MCF 10A (cell line): ENCODE measurements around the gene CERS6. TPM values are rescaled to one million over a fixed set of nuclear protein-coding genes. Genes with fewer than 3 reads are reported as not detected.
A peak's percentile ranks its signal among the peaks of the same experiment; 100 is the strongest.

ENCODE experiments used
- BruUV-seq: library from RNA; stranded (reverse); fragments of 400-500 nt; replicated peaks from 2 replicates; lab custom pipeline; 2021; lab: Mats Ljungman, UMichigan
- CTCF ChIA-PET: fragments of 300-600 bp; sonication (Branson Sonifier 250); formaldehyde crosslinking; extraction: SDS; loops from one replicate; lab custom pipeline; 2021; ENCODE audit warnings: antibody characterized with exemption, inconsistent platforms; lab: Yijun Ruan, JAX
- POLR2A ChIA-PET: fragments of 300-600, 350-650 bp; sonication (Branson Sonifier 250); formaldehyde crosslinking; extraction: SDS; loops from one replicate; lab custom pipeline; 2020; ENCODE audit warnings: antibody characterized with exemption, inconsistent platforms; lab: Yijun Ruan, JAX
- DNase-seq: peaks from one replicate; pipeline ENCODE4 v3.0.0-alpha.2; 2018; ENCODE audit not compliant: unreplicated experiment
- H3K27ac Mint-ChIP-seq: one replicate; pipeline ENCODE4 v1.8.0; 2022; ENCODE audit warnings: mild to moderate bottlenecking, low read depth, mixed read lengths; ENCODE audit not compliant: unreplicated experiment
- H3K27me3 Mint-ChIP-seq: one replicate; pipeline ENCODE4 v1.8.0; 2022; ENCODE audit warnings: mixed read lengths; ENCODE audit not compliant: insufficient read depth, unreplicated experiment
- H3K36me3 Mint-ChIP-seq: one replicate; pipeline ENCODE4 v1.8.0; 2022; ENCODE audit warnings: mild to moderate bottlenecking, moderate library complexity, mixed read lengths; ENCODE audit not compliant: insufficient read depth, unreplicated experiment
- H3K4me1 Mint-ChIP-seq: one replicate; pipeline ENCODE4 v1.8.0; 2022; ENCODE audit warnings: mixed read lengths; ENCODE audit not compliant: insufficient read depth, unreplicated experiment
- H3K4me3 Mint-ChIP-seq: one replicate; pipeline ENCODE4 v1.8.0; 2022; ENCODE audit warnings: mild to moderate bottlenecking, moderate library complexity, mixed read lengths; ENCODE audit not compliant: unreplicated experiment
- H3K9me3 Mint-ChIP-seq: one replicate; pipeline ENCODE4 v1.8.0; 2022; ENCODE audit warnings: mixed read lengths; ENCODE audit not compliant: unreplicated experiment
- intact Hi-C: fragments of 100-400 bp; cut with micrococcal nuclease; formaldehyde crosslinking; loops from 2 replicates; pipeline ENCODE4 v1.14.1; 2022
- total RNA-seq: library from RNA; stranded (reverse); gene quantifications from 2 replicates; pipeline ENCODE4 v1.2.3, GENCODE V29; 2022
- TF ChIP-seq, protein P1 (sequence below): fragments of 200-600 bp; IDR thresholded peaks from one replicate; pipeline ENCODE4 v1.8.0; 2022; ENCODE audit warnings: antibody characterized with exemption, mild to moderate bottlenecking; ENCODE audit not compliant: unreplicated experiment

Gene CERS6
- total RNA-seq, 1 experiment from 2014 or later, result 27.4 TPM

DNA sequence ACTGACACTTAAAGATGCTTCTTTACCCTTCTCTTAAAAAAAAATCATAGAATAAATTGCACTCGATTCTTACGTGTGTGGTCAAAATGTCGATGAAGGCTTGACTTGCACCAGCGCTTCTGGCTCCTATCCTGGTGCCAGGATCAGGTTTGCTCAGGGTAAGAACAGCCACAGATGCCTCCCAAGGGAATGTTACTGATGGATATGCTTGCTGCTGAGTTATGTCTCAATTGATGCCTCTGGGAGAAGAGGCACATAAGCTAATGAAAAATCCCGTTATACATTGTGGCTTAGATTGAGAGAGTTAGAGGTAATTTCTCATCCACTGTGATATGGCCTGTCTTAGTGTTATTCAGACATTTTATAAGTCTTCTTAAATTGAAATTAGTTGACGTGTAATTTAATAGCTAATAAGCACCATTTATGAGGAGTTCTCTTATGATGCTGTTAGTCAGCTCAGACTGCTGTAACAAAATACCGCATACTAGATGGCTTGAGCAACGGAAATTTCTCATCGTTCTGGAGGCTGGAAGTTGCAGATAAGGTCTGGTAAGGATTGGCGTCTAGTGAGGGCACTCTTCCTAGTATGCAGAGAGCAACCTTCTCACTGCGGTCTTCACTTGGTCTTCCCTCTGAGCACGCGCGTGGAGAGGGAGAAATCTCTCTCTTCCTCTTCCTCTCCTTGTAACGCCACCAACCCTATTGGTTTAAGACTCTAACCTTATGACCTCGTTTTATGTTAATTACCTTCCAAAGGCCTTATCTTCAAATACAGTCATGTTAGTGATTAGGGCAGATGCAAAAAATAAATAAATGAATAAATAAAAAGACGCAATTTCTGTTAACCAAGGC, 229.8 kb downstream of the CERS6 start:
- TF ChIP-seq, protein P1, sequence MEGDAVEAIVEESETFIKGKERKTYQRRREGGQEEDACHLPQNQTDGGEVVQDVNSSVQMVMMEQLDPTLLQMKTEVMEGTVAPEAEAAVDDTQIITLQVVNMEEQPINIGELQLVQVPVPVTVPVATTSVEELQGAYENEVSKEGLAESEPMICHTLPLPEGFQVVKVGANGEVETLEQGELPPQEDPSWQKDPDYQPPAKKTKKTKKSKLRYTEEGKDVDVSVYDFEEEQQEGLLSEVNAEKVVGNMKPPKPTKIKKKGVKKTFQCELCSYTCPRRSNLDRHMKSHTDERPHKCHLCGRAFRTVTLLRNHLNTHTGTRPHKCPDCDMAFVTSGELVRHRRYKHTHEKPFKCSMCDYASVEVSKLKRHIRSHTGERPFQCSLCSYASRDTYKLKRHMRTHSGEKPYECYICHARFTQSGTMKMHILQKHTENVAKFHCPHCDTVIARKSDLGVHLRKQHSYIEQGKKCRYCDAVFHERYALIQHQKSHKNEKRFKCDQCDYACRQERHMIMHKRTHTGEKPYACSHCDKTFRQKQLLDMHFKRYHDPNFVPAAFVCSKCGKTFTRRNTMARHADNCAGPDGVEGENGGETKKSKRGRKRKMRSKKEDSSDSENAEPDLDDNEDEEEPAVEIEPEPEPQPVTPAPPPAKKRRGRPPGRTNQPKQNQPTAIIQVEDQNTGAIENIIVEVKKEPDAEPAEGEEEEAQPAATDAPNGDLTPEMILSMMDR, result no peak
- Mint-ChIP-seq H3K4me1 (peaks cover 10% of the 10 kb centered on the region), H3K27ac (no peak overlapping the region), H3K27me3 (no peaks in the 10 kb centered on the region), H3K36me3 (no peaks in the 10 kb centered on the region), H3K9me3 (no peaks in the 10 kb centered on the region), H3K4me3 (no peak overlapping the region)
- ChIA-PET POLR2A (interaction anchor here (0.7 to 1.6 kb wide), 2 partner anchors 230 to 1484 kb away, joined by 3 to 4 read pairs; partner anchors contain the start of gene CERS6), CTCF (interaction anchor here (0.6 to 4.2 kb wide), 19 partner anchors 12 to 561 kb away, joined by 3 to 50 read pairs (median 3); no protein-coding TSS in a partner anchor)
- DNase-seq, result no peak
- intact Hi-C loops, result loop anchor here (2.0 to 5.0 kb wide), 2 partner anchors 229 to 309 kb away; partner anchors contain the start of gene CERS6
- no TSS peak for BruUV-seq

DNA sequence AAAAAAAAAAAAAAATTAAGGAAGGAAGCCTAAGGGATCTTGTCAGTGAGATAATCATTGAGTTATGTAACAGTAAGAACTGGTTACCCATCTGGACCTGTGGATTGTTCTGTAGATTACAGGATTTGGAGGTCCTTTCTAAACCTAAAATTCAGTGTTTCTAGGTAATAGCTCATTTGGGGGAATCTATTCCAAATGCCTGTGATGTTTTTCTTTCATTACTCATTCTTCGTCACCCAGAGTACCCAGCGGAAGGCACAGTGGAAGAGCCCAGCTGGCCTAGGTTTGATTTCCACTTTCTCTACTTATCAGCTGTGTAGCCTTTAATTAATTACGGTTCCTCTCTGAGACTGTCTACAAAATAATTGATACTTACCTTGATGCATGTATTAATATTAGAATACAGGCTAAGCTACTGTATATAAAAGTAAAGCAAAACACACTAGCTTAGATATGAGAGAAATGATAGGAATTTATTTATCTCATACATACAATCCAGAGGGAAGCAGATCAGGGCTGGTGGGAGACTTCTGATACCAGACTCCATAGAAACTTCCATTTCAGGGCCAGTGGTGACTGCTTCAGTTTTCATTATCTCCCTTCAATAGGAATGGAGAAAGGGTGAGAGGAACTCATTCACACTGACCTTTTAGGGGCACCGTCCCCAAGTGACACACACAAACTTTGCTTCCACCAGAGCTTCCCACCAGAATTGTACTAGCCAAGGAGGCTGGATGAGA, 230.6 kb downstream of the CERS6 start:
- H3K27ac Mint-ChIP-seq, result no peak overlapping the region
- H3K4me3 Mint-ChIP-seq, result no peak overlapping the region
- H3K9me3 Mint-ChIP-seq, result no peaks in the 10 kb centered on the region
- no peaks in the 10 kb centered on the region for H3K36me3 Mint-ChIP-seq
- ChIA-PET CTCF (interaction anchor here (0.6 to 4.2 kb wide), 26 partner anchors 11 to 560 kb away, joined by 3 to 50 read pairs (median 4); no protein-coding TSS in a partner anchor), POLR2A (interaction anchor here (0.7 to 1.6 kb wide), 3 partner anchors 11 to 231 kb away, joined by 3 to 4 read pairs (median 4); partner anchors contain the start of gene CERS6)
- peaks cover 10% of the 10 kb centered on the region for H3K4me1 Mint-ChIP-seq
- TF ChIP-seq, protein P1, result no peak
- H3K27me3 Mint-ChIP-seq, result no peaks in the 10 kb centered on the region
- DNase-seq, result peak; percentile 41
- intact Hi-C loops, result loop anchor here (1.0 to 5.0 kb wide), 3 partner anchors 230 to 340 kb away; partner anchors contain the start of gene CERS6
- BruUV-seq, result no TSS peak

DNA sequence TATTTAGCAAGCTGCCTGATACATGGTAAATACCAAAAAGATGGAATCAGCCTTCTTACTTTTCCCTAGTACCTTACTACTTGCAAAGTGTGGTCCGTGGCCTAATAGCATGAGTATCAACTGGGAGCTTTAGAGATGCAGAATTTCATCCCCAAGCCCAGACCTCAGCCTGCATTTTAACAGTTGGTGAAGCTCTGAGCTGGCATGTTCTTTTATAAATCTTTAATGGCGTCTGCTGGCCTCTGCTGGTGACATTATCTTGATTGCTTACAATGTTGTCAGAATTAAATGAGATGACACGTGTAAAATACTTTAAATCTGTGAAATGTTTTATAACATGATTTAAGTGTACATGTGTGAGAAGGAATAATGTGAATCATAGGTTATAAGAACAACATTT, 231.2 kb downstream of the CERS6 start:
- DNase-seq, result peak; percentile 34
- no peaks in the 10 kb centered on the region for H3K9me3 Mint-ChIP-seq
- no peak overlapping the region for H3K27ac Mint-ChIP-seq
- no peak overlapping the region for H3K4me3 Mint-ChIP-seq
- CTCF ChIA-PET, result interaction anchor here (0.6 to 4.2 kb wide), 29 partner anchors 11 to 351 kb away, joined by 3 to 50 read pairs (median 4); no protein-coding TSS in a partner anchor
- no peaks in the 10 kb centered on the region for H3K27me3 Mint-ChIP-seq
- POLR2A ChIA-PET, result interaction anchor here (0.6 to 1.6 kb wide), 5 partner anchors 10 to 235 kb away, joined by 3 to 4 read pairs (median 3); partner anchors contain the start of gene CERS6
- TF ChIP-seq, protein P1, result peak; percentile 13
- no peaks in the 10 kb centered on the region for H3K36me3 Mint-ChIP-seq
- intact Hi-C loops, result loop anchor here (1.0 to 5.0 kb wide), 3 partner anchors 231 to 341 kb away; partner anchors contain the start of gene CERS6
- no TSS peak for BruUV-seq
- H3K4me1 Mint-ChIP-seq, result peaks cover 10% of the 10 kb centered on the region
